Ovary (tissue), 9 donors: ENCODE measurements around the gene DNAH8. TPM values are rescaled to one million over a fixed set of nuclear protein-coding genes. Genes with fewer than 3 reads are reported as not detected.

Experiments
- DNase-seq, 5 donors: peaks; one replicate each; pipeline ENCODE4 v3.0.0-alpha.2; 2019 to 2020
- H3K27ac ChIP-seq, 2 donors: fragments of 200-600 bp; one replicate each; pipeline versions ENCODE4 v1.5.1 to v1.8.0; 2019 to 2022
- H3K27me3 ChIP-seq: fragments of 200-600 bp; one replicate; pipeline ENCODE4 v1.8.0; 2022
- H3K36me3 ChIP-seq: fragments of 200-600 bp; sonication (generic); one replicate; pipeline ENCODE4 v1.5.1; 2019
- H3K4me1 ChIP-seq: one replicate; pipeline ENCODE4 v1.8.1; 2013; ENCODE audit warnings: mild to moderate bottlenecking, moderate library complexity; ENCODE audit not compliant: insufficient read depth
- H3K4me3 ChIP-seq: fragments of 200-600 bp; sonication (generic); one replicate; pipeline ENCODE4 v1.5.1; 2017
- H3K9me3 ChIP-seq, 2 donors: fragments of 200-600 bp in 1 of 2; sonication (generic) in 1 of 2; one replicate each; pipeline versions ENCODE4 v1.5.1 to v1.8.1; 2013 to 2019; ENCODE audit warnings: mild to moderate bottlenecking in 1 of 2, moderate library complexity in 1 of 2
- CTCF ChIP-seq, 3 donors: fragments of 450-650 bp in 2 of 3; fragments of 200-600 bp in 1 of 3; IDR thresholded peaks; one replicate each; pipeline versions ENCODE4 v1.5.1 to v1.8.0; 2016 to 2022; ENCODE audit warnings: antibody characterized with exemption in 3 of 3, mild to moderate bottlenecking in 1 of 3
- EP300 ChIP-seq: sonication (generic); formaldehyde crosslinking; IDR thresholded peaks from one replicate; pipeline ENCODE4 v1.6.1; 2017; ENCODE audit warnings: antibody characterized with exemption
- POLR2A ChIP-seq: fragments of 450-650 bp; IDR thresholded peaks from one replicate; pipeline ENCODE4 v1.6.1; 2017; ENCODE audit warnings: antibody characterized with exemption, mild to moderate bottlenecking, moderate library complexity
- WGBS, 3 donors: extraction: QIAGEN DNeasy Blood & Tissue Kit in 1 of 3; methylation state at CpG; one replicate each; pipeline versions ENCODE4 v1.1.5 to v1.1.7; 2013 to 2017; 5-methylcytosine and 5-hydroxymethylcytosine counted together
- intact Hi-C, 4 donors: fragments of 100-400 bp; cut with DNase I; formaldehyde crosslinking; loops; one replicate each; pipeline versions ENCODE4 v1.11.0 to v1.15.1; 2022 to 2023
- polyA plus RNA-seq, 2 donors: library from polyadenylated mRNA; stranded (reverse); fragments of 200-250 nt in 1 of 2; fragments of 350-450 nt in 1 of 2; fragmentation: Illumina TruSeq in 1 of 2; extraction: RNeasy Lipid Tissue Mini Kit (QIAGEN cat#74804) in 1 of 2; gene quantifications; one replicate each; pipeline ENCODE4 v1.2.3, GENCODE V29; 2013 to 2014
- total RNA-seq, 7 donors: library from RNA; depleted of rRNA in 2 of 7; stranded (reverse); fragments of >200 nt in 2 of 7; fragmentation: NEBNext Ultra II Directional in 3 of 7; extraction: Animal tissue kit (Norgen Biotek cat#: 25700) in 3 of 7; gene quantifications; one replicate each; pipeline versions ENCODE4 v1.1.0 to v1.2.4, GENCODE V29; 2016 to 2023
- donor health status: DM: no; HTN: no; CAD: no; lungs with moderate emphysema.
- donor health status: DM: no; HTN: no; CAD: no.
- donor health status: Bipolar disorder and iron deficiency.
- donor health status: DM: yes; HTN: yes; CAD: no.
- donor health status: DM: no; HTN: no; CAD: no.
- donor health status: DM: yes; HTN: yes; CAD: no.

DNAH8 gene
- total and polyA plus RNA-seq, 9 donors = under 0.01 to 0.08 (median 0.01) TPM; not detected in 4

GRCh38 chr6:38924791-38925509 lies 209.8 kb downstream of the DNAH8 start:
- Histone ChIP-seq H3K27ac (no peak overlapping the region), H3K4me1 (no peaks in the 10 kb centered on the region), H3K36me3 (no peaks in the 10 kb centered on the region), H3K9me3 (no peaks in the 10 kb centered on the region), H3K27me3 (no peaks in the 10 kb centered on the region), H3K4me3 (no peak overlapping the region)
- no peak for DNase-seq
- intact Hi-C loops = no loop called here
- TF ChIP-seq EP300 (no peak), POLR2A (no peak), CTCF (IDR thresholded peaks at IDR 0.05) (no peak)
- WGBS, 3 donors = 76 to 87% (median 78%) methylated on average over 7 of the region's 7 CpGs

- WGBS, 3 donors = 64 to 73% (median 67%) methylated on average over 5 of the region's 5 CpGs
- intact Hi-C loops = no loop called here
- no peak for TF ChIP-seq POLR2A
- TF ChIP-seq CTCF (IDR thresholded peaks at IDR 0.05) = no peak
- no peak for TF ChIP-seq EP300
These were observed 214.4 kb downstream of the DNAH8 start for GRCh38 chr6:38929560-38929959.

GRCh38 chr6:38933426-38933825 lies 218.3 kb downstream of the DNAH8 start:
- intact Hi-C loops = no loop called here

More at GRCh38 chr6:38929560-38929959, 214.4 kb downstream of the DNAH8 start:
- Histone ChIP-seq H3K4me3 (no peak overlapping the region), H3K9me3 (no peaks in the 10 kb centered on the region), H3K4me1 (no peaks in the 10 kb centered on the region), H3K36me3 (no peaks in the 10 kb centered on the region), H3K27me3 (no peaks in the 10 kb centered on the region), H3K27ac (no peak overlapping the region)
- DNase-seq = no peak

GRCh38 chr6:38935051-38935450 lies 219.9 kb downstream of the DNAH8 start:
- H3K27me3 ChIP-seq = no peaks in the 10 kb centered on the region
- WGBS, 3 donors = 82 to 87% (median 87%) methylated on average over 1 of the region's 1 CpG
- no peak for DNase-seq

More at GRCh38 chr6:38933426-38933825, 218.3 kb downstream of the DNAH8 start:
- no peak overlapping the region for H3K4me3 ChIP-seq
- H3K27ac ChIP-seq = no peak overlapping the region
- WGBS, 3 donors = 39 to 48% (median 46%) methylated on average over 3 of the region's 3 CpGs
- no peaks in the 10 kb centered on the region for H3K27me3 ChIP-seq
- no peaks in the 10 kb centered on the region for H3K9me3 ChIP-seq
- no peaks in the 10 kb centered on the region for H3K36me3 ChIP-seq
- DNase-seq = no peak
- TF ChIP-seq EP300 (no peak), POLR2A (no peak), CTCF (IDR thresholded peaks at IDR 0.05) (no peak)
- H3K4me1 ChIP-seq = no peaks in the 10 kb centered on the region

More at GRCh38 chr6:38935051-38935450, 219.9 kb downstream of the DNAH8 start:
- intact Hi-C loops = no loop called here
- TF ChIP-seq CTCF (IDR thresholded peaks at IDR 0.05) (no peak), EP300 (no peak), POLR2A (no peak)
- no peak overlapping the region for H3K4me3 ChIP-seq
- no peaks in the 10 kb centered on the region for H3K36me3 ChIP-seq
- no peak overlapping the region for H3K27ac ChIP-seq
- no peaks in the 10 kb centered on the region for H3K9me3 ChIP-seq
- H3K4me1 ChIP-seq = no peaks in the 10 kb centered on the region
